VCaP (cell line): ENCODE measurements around the gene TICRR.

Experiments
- H3K27ac ChIP-seq: fragments of 450-650 bp; 2 replicates; pipeline ENCODE4 v1.5.1; 2017
- CTCF ChIP-seq: fragments of 450-650 bp; conservative IDR thresholded peaks from 2 replicates; pipeline ENCODE4 v1.5.1; 2017; ENCODE audit warnings: mild to moderate bottlenecking, moderate library complexity

TICRR gene

GRCh38 chr15:89667706-89667960 is 92.4 kb downstream of the TICRR start:
- H3K27ac ChIP-seq = no peak overlapping the region
- no peak for TF ChIP-seq CTCF

- H3K27ac ChIP-seq = no peak overlapping the region
- no peak for TF ChIP-seq CTCF
These were observed 92.9 kb downstream of the TICRR start for GRCh38 chr15:89668171-89668570.

GRCh38 chr15:89669309-89669865 is 94.1 kb downstream of the TICRR start:
- no peak for TF ChIP-seq CTCF
- H3K27ac ChIP-seq = no peak overlapping the region

GRCh38 chr15:89669941-89670340 is 94.7 kb downstream of the TICRR start:
- no peak for TF ChIP-seq CTCF
- H3K27ac ChIP-seq = no peak overlapping the region

- no peak overlapping the region for H3K27ac ChIP-seq
- TF ChIP-seq CTCF = no peak
These were observed 95.8 kb downstream of the TICRR start for GRCh38 chr15:89670971-89671560.

GRCh38 chr15:89671687-89672086 is 96.4 kb downstream of the TICRR start:
- no peak for TF ChIP-seq CTCF
- no peak overlapping the region for H3K27ac ChIP-seq

- no peak for TF ChIP-seq CTCF
- no peak overlapping the region for H3K27ac ChIP-seq
These were observed 97.2 kb downstream of the TICRR start for GRCh38 chr15:89672221-89673164.
